HepG2 (cell line): ENCODE results near the gene RAB34.

Experiments
- CTCF ChIP-seq: sonication (generic); formaldehyde crosslinking; IDR thresholded peaks from 2 replicates; pipeline ENCODE4 v1.5.0; 2020; ENCODE audit warnings: mild to moderate bottlenecking, missing genetic modification reagents, moderate library complexity
- FOSL1 ChIP-seq: sonication (generic); formaldehyde crosslinking; IDR thresholded peaks from 2 replicates; pipeline ENCODE4 v1.9.0; 2021; ENCODE audit warnings: missing genetic modification reagents, borderline replicate concordance
- MAX ChIP-seq: IDR thresholded peaks from 2 replicates; pipeline ENCODE4 v1.6.1; 2012; ENCODE audit warnings: inconsistent platforms
- ZNF343 ChIP-seq: sonication (generic); formaldehyde crosslinking; IDR thresholded peaks from 2 replicates; pipeline ENCODE4 v1.4.0; 2020; ENCODE audit warnings: mild to moderate bottlenecking, missing genetic modification reagents
- ZNF720 ChIP-seq: sonication (generic); formaldehyde crosslinking; IDR thresholded peaks from 2 replicates; pipeline ENCODE4 v1.4.0; 2020; ENCODE audit warnings: missing genetic modification reagents
- ZNF740 ChIP-seq: sonication (generic); formaldehyde crosslinking; IDR thresholded peaks from 2 replicates; pipeline ENCODE4 v1.4.0; 2020; ENCODE audit warnings: missing genetic modification reagents

- TF ChIP-seq ZNF720 (CRISPR knock-in tag) (no peak), MAX (peak; percentile 91), FOSL1 (CRISPR knock-in tag) (no peak), ZNF343 (CRISPR knock-in tag) (peak; percentile 43; the same call in 1 of the 2 replicates), CTCF (CRISPR knock-in tag) (peak; percentile 46), ZNF740 (peak; percentile 45; the same call in 1 of the 2 replicates)
Observed at GRCh38 chr17:28698253-28698941, 19.3 kb downstream of the RAB34 start.
